ENCODE data around the gene CFAP91.

CFAP91 gene

GRCh38 chr3:119733812-119734211 is 31.0 kb downstream of the CFAP91 start:
- no peaks in the 10 kb centered on the region for H3K36me3 ChIP-seq (ENCODE audit: control insufficient read depth, insufficient read depth, low read length)
- H3K4me3 ChIP-seq (ENCODE audit: low read depth, low read length): no peak overlapping the region
- no peaks in the 10 kb centered on the region for H3K27me3 ChIP-seq (ENCODE audit: control insufficient read depth, insufficient read depth, low read length)
- H3K4me1 ChIP-seq: no peaks in the 10 kb centered on the region
- H3K4me2 ChIP-seq (ENCODE audit: low read length): no peak overlapping the region
- no peaks in the 10 kb centered on the region for H3K9me3 ChIP-seq (ENCODE audit: control insufficient read depth, low read length)
- no peak overlapping the region for H3K27ac ChIP-seq
- H3K9ac ChIP-seq: no peak overlapping the region
- H3K79me2 ChIP-seq: no peaks in the 10 kb centered on the region
- no peak overlapping the region for H2AFZ ChIP-seq
- TF ChIP-seq CTCF (IDR thresholded peaks at IDR 0.05): no peak

GRCh38 chr3:119738741-119739140 is 35.9 kb downstream of the CFAP91 start:
- Histone ChIP-seq H3K79me2 (no peaks in the 10 kb centered on the region), H2AFZ (no peak overlapping the region), H3K4me3 (ENCODE audit: low read depth, low read length) (no peak overlapping the region), H3K27ac (no peak overlapping the region), H3K4me1 (no peaks in the 10 kb centered on the region), H3K9me3 (ENCODE audit: control insufficient read depth, low read length) (no peaks in the 10 kb centered on the region), H3K27me3 (ENCODE audit: control insufficient read depth, insufficient read depth, low read length) (no peaks in the 10 kb centered on the region), H3K4me2 (ENCODE audit: low read length) (no peak overlapping the region), H3K36me3 (ENCODE audit: control insufficient read depth, insufficient read depth, low read length) (no peaks in the 10 kb centered on the region), H3K9ac (no peak overlapping the region)
- no peak for TF ChIP-seq CTCF (IDR thresholded peaks at IDR 0.05)

GRCh38 chr3:119741657-119742590 is 39.1 kb downstream of the CFAP91 start:
- TF ChIP-seq CTCF (IDR thresholded peaks at IDR 0.05): no peak
- no peaks in the 10 kb centered on the region for H3K36me3 ChIP-seq (ENCODE audit: control insufficient read depth, insufficient read depth, low read length)
- no peak overlapping the region for H2AFZ ChIP-seq
- no peaks in the 10 kb centered on the region for H3K4me1 ChIP-seq
- no peaks in the 10 kb centered on the region for H3K9me3 ChIP-seq (ENCODE audit: control insufficient read depth, low read length)
- H3K9ac ChIP-seq: no peak overlapping the region
- no peaks in the 10 kb centered on the region for H3K79me2 ChIP-seq
- no peak overlapping the region for H3K27ac ChIP-seq
- H3K27me3 ChIP-seq (ENCODE audit: control insufficient read depth, insufficient read depth, low read length): no peaks in the 10 kb centered on the region
- no peak overlapping the region for H3K4me3 ChIP-seq (ENCODE audit: low read depth, low read length)
- H3K4me2 ChIP-seq (ENCODE audit: low read length): no peak overlapping the region

GRCh38 chr3:119743921-119744320 is 41.1 kb downstream of the CFAP91 start:
- no peak overlapping the region for H2AFZ ChIP-seq
- H3K27ac ChIP-seq: no peak overlapping the region
- H3K79me2 ChIP-seq: no peaks in the 10 kb centered on the region
- no peaks in the 10 kb centered on the region for H3K9me3 ChIP-seq (ENCODE audit: control insufficient read depth, low read length)
- H3K4me1 ChIP-seq: no peaks in the 10 kb centered on the region
- no peaks in the 10 kb centered on the region for H3K27me3 ChIP-seq (ENCODE audit: control insufficient read depth, insufficient read depth, low read length)
- TF ChIP-seq CTCF (IDR thresholded peaks at IDR 0.05): no peak
- no peak overlapping the region for H3K4me3 ChIP-seq (ENCODE audit: low read depth, low read length)
- no peak overlapping the region for H3K4me2 ChIP-seq (ENCODE audit: low read length)
- no peaks in the 10 kb centered on the region for H3K36me3 ChIP-seq (ENCODE audit: control insufficient read depth, insufficient read depth, low read length)
- no peak overlapping the region for H3K9ac ChIP-seq

GRCh38 chr3:119745942-119746341 is 43.1 kb downstream of the CFAP91 start:
- TF ChIP-seq CTCF (IDR thresholded peaks at IDR 0.05): no peak
- Histone ChIP-seq H3K9ac (no peak overlapping the region), H3K4me3 (ENCODE audit: low read depth, low read length) (no peak overlapping the region), H2AFZ (no peak overlapping the region), H3K27ac (no peak overlapping the region), H3K27me3 (ENCODE audit: control insufficient read depth, insufficient read depth, low read length) (no peaks in the 10 kb centered on the region), H3K4me1 (no peaks in the 10 kb centered on the region), H3K36me3 (ENCODE audit: control insufficient read depth, insufficient read depth, low read length) (no peaks in the 10 kb centered on the region), H3K79me2 (no peaks in the 10 kb centered on the region), H3K4me2 (ENCODE audit: low read length) (no peak overlapping the region), H3K9me3 (ENCODE audit: control insufficient read depth, low read length) (no peaks in the 10 kb centered on the region)

Measured in parathyroid adenoma (tissue), 2 donors.